Fibroblast of the aortic adventitia (primary cell): ENCODE data around the gene MARF1. TPM values are rescaled to one million over a fixed set of nuclear protein-coding genes. Genes with fewer than 3 reads are reported as not detected.

Experiments used
- DNase-seq: peaks from one replicate; pipeline ENCODE4 v3.0.0-alpha.2; 2010; ENCODE audit warnings: low read depth
- H3K4me3 ChIP-seq: 2 replicates; pipeline ENCODE4 v1.5.1; 2011; ENCODE audit warnings: low read depth, mild to moderate bottlenecking, control low read depth, low read length, moderate library complexity
- CTCF ChIP-seq: IDR thresholded peaks from 2 replicates; pipeline ENCODE4 v1.5.1; 2011; ENCODE audit warnings: mild to moderate bottlenecking, low read length, control low read depth, inconsistent platforms; ENCODE audit not compliant: insufficient read depth
- total RNA-seq: library from RNA; depleted of rRNA; stranded (reverse); fragments of >200 nt; gene quantifications from 2 replicates; pipeline ENCODE4 v1.2.3, GENCODE V29; 2012; ENCODE audit warnings: low replicate concordance

The MARF1 gene
- total RNA-seq, 1 donor: 27.1 TPM

- no peak for TF ChIP-seq CTCF
- DNase-seq: no peak
- H3K4me3 ChIP-seq: no peak overlapping the region
These were observed 21.5 kb downstream of the MARF1 start for GRCh38 chr16:15621456-15621855.

GRCh38 chr16:15620611-15621195, 22.3 kb downstream of the MARF1 start:
- H3K4me3 ChIP-seq: no peak overlapping the region
- no peak for TF ChIP-seq CTCF
- DNase-seq: peak; percentile 39

GRCh38 chr16:15618392-15618791, 24.6 kb downstream of the MARF1 start:
- peak; percentile 66 for DNase-seq
- H3K4me3 ChIP-seq: no peak overlapping the region
- TF ChIP-seq CTCF: no peak

- DNase-seq: no peak
- TF ChIP-seq CTCF: no peak
- no peak overlapping the region for H3K4me3 ChIP-seq
These were observed 25.1 kb downstream of the MARF1 start for GRCh38 chr16:15617901-15618300.

- DNase-seq: no peak
- no peak overlapping the region for H3K4me3 ChIP-seq
- TF ChIP-seq CTCF: no peak
These were observed 26.3 kb downstream of the MARF1 start for GRCh38 chr16:15616475-15617165.

GRCh38 chr16:15616012-15616411, 26.9 kb downstream of the MARF1 start:
- no peak for DNase-seq
- H3K4me3 ChIP-seq: no peak overlapping the region
- TF ChIP-seq CTCF: no peak
